Activated T-helper 2 cell treated with anti-CD3 and anti-CD28 coated beads, Interferon-gamma antibody, Interleukin-2, Interleukin-4, amounts not matched to agents 10 μg/mL and 5 μg/mL and 100 μg/mL, durations not matched to agents 14 hours and 24 hours and 36 hours (primary cell): Measurements from ENCODE around the gene CRTC3. TPM values are rescaled to one million over a fixed set of nuclear protein-coding genes. Genes with fewer than 3 reads are reported as not detected.

Experiments used
- DNase-seq: peaks from one replicate; pipeline ENCODE4 v3.0.0; 2021; ENCODE audit warnings: low spot score
- H3K27ac Mint-ChIP-seq: one replicate; pipeline ENCODE4 v1.8.0; 2021; ENCODE audit warnings: mixed read lengths
- H3K27me3 Mint-ChIP-seq: one replicate; pipeline ENCODE4 v1.8.0; 2021; ENCODE audit warnings: low read depth, mixed read lengths
- H3K36me3 Mint-ChIP-seq: one replicate; pipeline ENCODE4 v1.8.0; 2021; ENCODE audit warnings: low read depth, mixed read lengths
- H3K4me1 Mint-ChIP-seq: one replicate; pipeline ENCODE4 v1.8.0; 2021; ENCODE audit warnings: low read depth, mixed read lengths
- H3K4me3 Mint-ChIP-seq: one replicate; pipeline ENCODE4 v1.8.0; 2021; ENCODE audit warnings: low read depth, mild to moderate bottlenecking, moderate library complexity, mixed read lengths
- H3K9me3 Mint-ChIP-seq: one replicate; pipeline ENCODE4 v1.8.0; 2021; ENCODE audit warnings: mixed read lengths
- intact Hi-C: fragments of 100-400 bp; cut with micrococcal nuclease; formaldehyde crosslinking; loops from one replicate; pipeline ENCODE4 v1.15.1; 2023
- total RNA-seq: library from RNA; stranded (reverse); gene quantifications from 2 replicates; pipeline ENCODE4 v1.2.3, GENCODE V29; 2022

CRTC3 gene
- total RNA-seq, 1 donor from 2014 or later: 61.8 TPM

DNA sequence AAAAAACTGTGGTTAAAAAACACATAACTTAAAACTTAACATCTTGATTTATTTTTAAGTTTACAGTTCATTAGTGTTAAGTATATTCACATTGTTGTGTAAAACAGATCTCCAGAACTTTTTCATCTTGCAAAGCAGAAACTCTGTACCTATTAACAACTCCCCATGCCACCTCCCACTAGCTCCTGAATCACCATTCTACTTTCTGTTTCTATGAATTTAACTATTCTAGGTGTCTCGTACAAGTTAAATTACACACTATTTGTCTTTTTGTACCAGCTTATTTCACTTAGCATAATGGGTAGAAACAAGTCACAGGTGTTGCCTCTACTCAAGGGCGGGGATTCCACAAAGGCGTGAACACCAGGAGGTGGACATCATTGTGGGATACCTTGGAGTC lies 43.2 kb downstream of the CRTC3 start:
- Mint-ChIP-seq H3K27me3 (no peaks in the 10 kb centered on the region), H3K27ac (peak overlapping the region; percentile 79), H3K4me3 (no peak overlapping the region), H3K9me3 (peaks cover under 1% of the 10 kb centered on the region), H3K36me3 (peaks cover 63% of the 10 kb centered on the region), H3K4me1 (peaks cover 70% of the 10 kb centered on the region)
- intact Hi-C loops: loop anchor here (5.0 kb wide), 3 partner anchors 36 to 171 kb away; no protein-coding TSS in a partner anchor
- DNase-seq: no peak

DNA sequence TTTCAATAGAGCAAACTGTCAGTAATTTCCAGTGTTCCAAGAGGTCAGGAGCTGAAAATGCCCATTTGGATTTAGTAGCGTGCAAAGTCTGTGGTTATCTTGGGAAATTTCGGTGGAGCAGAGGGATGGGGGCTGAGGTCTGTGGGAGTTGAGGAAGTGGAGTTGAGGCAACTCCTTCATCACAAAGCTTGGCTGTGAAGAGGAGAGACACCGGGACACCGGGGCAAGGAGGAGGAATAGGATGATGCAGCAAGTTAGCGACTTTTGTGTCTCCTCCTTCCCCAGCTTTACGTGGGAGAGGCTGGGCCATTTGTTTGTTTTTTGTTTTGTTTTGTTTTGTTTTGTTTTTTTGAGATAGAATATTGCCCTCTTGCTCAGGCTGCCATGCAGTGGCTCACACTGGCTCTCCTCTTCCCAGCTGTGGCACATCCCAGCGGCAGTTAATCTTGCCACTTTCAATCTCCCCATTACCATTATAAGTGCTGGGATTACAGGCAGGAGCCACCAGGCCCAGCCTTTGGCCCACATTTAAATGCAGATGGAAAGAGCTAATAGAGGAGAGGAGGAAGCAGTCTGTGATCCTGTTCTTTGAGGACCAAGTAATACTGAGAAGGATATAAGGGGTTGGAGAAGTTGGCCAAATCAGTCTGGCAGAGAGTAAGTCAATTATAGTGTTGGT lies 47.1 kb downstream of the CRTC3 start:
- peaks cover 67% of the 10 kb centered on the region for H3K4me1 Mint-ChIP-seq
- no peak overlapping the region for H3K4me3 Mint-ChIP-seq
- no peaks in the 10 kb centered on the region for H3K9me3 Mint-ChIP-seq
- H3K27ac Mint-ChIP-seq: peak overlapping the region; percentile 60
- intact Hi-C loops: no loop called here
- no peaks in the 10 kb centered on the region for H3K27me3 Mint-ChIP-seq
- H3K36me3 Mint-ChIP-seq: peaks cover 59% of the 10 kb centered on the region
- no peak for DNase-seq

DNA sequence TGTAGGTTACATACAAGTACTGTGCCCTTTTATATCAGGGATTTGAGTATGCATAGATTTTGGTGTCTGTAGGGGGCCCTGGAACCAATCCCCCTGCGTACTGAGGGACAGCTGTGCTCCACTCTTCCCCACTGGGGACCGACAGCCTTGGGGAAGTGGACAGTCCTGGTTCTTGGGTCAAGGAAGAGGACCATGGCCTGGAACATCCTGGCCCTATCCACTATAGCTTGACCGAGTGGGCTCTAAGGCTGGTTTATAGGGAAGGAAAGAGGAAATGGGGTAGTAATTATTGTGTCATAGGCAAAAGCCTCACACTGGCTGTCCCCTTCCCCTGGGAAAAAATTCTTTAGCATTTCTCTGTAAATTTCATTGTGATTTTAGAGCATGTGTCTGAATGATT lies 49.5 kb downstream of the CRTC3 start:
- no peaks in the 10 kb centered on the region for H3K9me3 Mint-ChIP-seq
- intact Hi-C loops: no loop called here
- H3K27me3 Mint-ChIP-seq: no peaks in the 10 kb centered on the region
- DNase-seq: no peak
- H3K4me3 Mint-ChIP-seq: no peak overlapping the region
- peaks cover 67% of the 10 kb centered on the region for H3K4me1 Mint-ChIP-seq
- H3K36me3 Mint-ChIP-seq: peaks cover 55% of the 10 kb centered on the region
- H3K27ac Mint-ChIP-seq: no peak overlapping the region

DNA sequence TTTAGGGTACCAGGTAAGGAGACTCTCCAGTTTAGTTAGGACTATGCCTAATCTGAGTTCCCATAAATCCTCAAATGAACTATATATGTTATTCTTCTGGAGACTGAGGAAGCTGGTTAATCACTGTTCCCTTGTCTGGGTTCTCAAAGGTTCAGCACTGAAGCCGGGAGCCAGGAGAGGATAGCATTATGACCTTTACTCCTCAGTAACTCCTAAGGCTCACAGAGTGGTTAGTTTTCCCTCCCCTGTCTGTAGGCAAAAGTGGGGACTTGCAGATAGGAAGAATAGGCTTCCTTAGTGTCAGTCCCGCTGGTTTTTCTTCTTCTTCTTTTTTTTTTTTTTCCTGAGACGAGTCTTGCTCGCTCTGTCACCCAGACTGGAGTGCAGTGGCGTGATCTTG lies 50.4 kb downstream of the CRTC3 start:
- Mint-ChIP-seq H3K9me3 (no peaks in the 10 kb centered on the region), H3K27ac (no peak overlapping the region), H3K4me3 (no peak overlapping the region), H3K36me3 (peaks cover 47% of the 10 kb centered on the region), H3K27me3 (no peaks in the 10 kb centered on the region), H3K4me1 (peaks cover 61% of the 10 kb centered on the region)
- no peak for DNase-seq
- intact Hi-C loops: no loop called here

DNA sequence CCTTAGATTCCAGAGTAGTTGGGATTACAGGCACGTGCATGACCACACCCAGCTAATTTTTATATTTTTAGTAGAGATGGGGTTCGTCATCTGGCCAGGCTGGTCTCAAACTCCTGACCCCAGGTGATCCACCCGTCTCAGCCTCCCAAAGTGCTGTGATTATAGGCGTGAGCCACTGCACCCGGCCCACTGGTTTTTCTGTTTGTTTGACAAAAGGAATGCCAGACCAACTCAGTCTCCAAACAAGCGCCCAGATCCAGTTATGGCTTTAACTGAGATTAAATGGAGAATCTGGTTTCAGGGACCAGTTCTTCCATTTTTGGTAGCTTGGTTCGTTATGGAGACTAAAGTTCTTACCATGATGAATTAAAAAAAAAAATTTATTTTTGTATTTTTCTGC lies 50.8 kb downstream of the CRTC3 start:
- DNase-seq: no peak
- peaks cover 45% of the 10 kb centered on the region for H3K36me3 Mint-ChIP-seq
- H3K4me3 Mint-ChIP-seq: no peak overlapping the region
- intact Hi-C loops: no loop called here
- H3K27ac Mint-ChIP-seq: no peak overlapping the region
- no peaks in the 10 kb centered on the region for H3K9me3 Mint-ChIP-seq
- no peaks in the 10 kb centered on the region for H3K27me3 Mint-ChIP-seq
- H3K4me1 Mint-ChIP-seq: peaks cover 57% of the 10 kb centered on the region

DNA sequence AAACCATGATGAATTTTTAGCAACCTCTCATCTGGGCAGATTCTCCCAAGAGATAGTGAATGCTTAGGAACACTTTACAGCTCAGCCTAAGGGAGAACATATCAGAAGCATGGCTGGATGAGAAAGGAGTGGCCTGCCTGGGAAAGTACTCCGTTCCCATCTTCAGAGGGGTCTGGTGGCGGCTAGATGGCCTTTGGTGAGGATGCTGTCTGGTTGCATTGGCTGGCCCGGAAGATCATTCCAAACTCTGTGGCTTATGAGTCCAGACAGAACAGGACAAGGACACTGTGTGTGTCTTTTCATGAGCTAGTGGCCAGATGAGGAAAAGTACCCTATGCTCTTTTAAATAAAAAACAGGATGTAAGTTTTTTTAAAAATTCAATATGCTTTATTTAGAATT lies 51.2 kb downstream of the CRTC3 start:
- Mint-ChIP-seq H3K36me3 (peaks cover 46% of the 10 kb centered on the region), H3K9me3 (no peaks in the 10 kb centered on the region), H3K4me3 (no peak overlapping the region), H3K4me1 (peaks cover 58% of the 10 kb centered on the region), H3K27me3 (no peaks in the 10 kb centered on the region), H3K27ac (peak overlapping the region; percentile 16)
- intact Hi-C loops: loop anchor here (1.0 kb wide), 1 partner anchor 15 kb away; no protein-coding TSS in a partner anchor
- DNase-seq: no peak

DNA sequence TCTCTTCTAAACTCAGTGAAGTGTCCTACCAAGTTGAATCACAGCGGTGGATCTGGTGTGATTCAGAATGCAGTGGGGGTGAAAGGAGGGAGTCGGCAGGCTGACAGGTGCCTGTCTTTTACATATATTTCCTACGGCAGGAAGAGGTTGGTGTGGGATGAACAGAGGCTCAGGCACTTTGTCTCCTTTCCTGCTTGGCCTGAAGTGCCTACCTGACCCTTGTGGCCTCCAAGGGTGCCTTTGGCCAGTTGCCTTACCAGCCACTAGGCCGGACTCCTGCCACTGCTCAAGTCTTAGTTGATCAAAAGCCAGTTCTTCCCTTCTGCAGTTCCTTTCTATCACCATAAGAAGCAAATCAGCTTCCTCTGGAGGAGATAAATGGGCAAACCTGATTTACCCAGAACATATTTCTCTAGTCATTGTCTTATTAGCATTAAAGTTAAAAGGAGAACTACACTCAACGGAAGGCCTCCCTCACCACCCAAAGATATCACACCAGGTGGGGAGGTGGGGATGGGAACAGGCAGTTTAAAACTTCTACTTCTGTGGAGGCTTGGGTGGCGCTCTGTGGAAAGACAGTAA lies 52.1 kb downstream of the CRTC3 start:
- no peak for DNase-seq

DNA sequence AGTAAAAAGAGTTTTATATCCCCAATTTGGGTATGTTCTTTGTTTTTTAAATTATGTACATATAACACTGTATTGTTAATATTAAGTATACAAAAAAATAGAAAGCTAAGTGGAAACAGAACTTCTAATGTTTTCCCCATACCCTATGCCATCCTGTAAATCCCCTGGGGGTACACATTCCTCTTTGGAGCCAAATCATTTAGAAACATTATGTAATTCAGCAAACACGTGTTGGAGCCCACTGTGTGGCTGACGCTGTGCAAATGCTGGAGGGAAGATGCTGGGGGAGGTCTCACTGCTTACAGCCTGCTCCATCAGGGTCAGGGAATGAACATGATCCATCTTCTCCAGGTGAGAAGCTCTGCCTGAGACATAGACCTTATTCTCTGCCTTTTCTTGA lies 52.8 kb downstream of the CRTC3 start:
- Mint-ChIP-seq H3K27ac (no peak overlapping the region), H3K27me3 (no peaks in the 10 kb centered on the region), H3K9me3 (no peaks in the 10 kb centered on the region), H3K36me3 (peaks cover 40% of the 10 kb centered on the region), H3K4me3 (no peak overlapping the region), H3K4me1 (peaks cover 53% of the 10 kb centered on the region)
- DNase-seq: no peak
- intact Hi-C loops: no loop called here

More for the DNA sequence above, 52.1 kb downstream of the CRTC3 start:
- Mint-ChIP-seq H3K4me1 (peaks cover 53% of the 10 kb centered on the region), H3K36me3 (peaks cover 40% of the 10 kb centered on the region), H3K27me3 (no peaks in the 10 kb centered on the region), H3K9me3 (no peaks in the 10 kb centered on the region), H3K27ac (peak overlapping the region; percentile 58), H3K4me3 (peak overlapping the region; percentile 27)
- intact Hi-C loops: loop anchor here (1.0 kb wide), 1 partner anchor 16 kb away; no protein-coding TSS in a partner anchor

DNA sequence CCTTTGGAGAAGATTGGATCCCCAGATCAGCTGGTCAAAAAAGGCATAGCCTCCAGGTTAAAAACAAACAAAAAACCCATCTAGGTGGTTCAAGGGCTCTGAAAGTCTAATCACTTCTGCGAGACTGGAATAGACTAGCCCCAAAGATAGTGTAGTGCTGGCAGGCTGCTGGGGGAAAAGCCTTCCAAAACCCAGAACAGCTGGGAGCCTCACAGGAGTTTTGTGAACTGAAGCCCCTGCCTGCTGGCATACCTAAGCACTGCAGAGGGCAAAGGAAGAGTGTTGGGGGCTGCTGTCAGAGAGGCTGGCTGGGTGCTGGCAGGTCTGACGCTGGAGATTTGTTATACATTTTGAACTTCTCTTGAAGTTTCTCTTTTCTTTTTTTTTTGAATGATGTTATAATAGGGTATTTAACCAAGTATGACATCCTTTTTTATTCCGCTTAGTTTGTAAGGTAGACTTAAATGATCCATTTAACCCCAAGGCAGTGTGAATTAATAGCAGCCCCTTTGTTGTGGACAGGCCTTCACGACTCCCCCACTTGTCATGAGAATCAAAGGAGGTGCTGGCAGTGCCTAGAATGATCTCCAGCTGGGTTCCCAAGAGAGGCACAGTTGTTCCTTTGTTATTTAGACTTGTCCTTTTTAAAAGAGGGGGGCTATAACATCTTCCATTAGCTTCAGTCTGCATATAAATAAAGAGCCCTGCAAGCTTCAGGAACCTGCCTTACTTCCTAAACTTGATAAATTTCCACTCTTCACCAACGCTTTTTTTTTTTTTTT lies 53.9 kb downstream of the CRTC3 start:
- Mint-ChIP-seq H3K27me3 (no peaks in the 10 kb centered on the region), H3K4me3 (no peak overlapping the region), H3K4me1 (peaks cover 53% of the 10 kb centered on the region), H3K36me3 (peaks cover 43% of the 10 kb centered on the region), H3K27ac (peak overlapping the region; percentile 68), H3K9me3 (no peaks in the 10 kb centered on the region)
- no peak for DNase-seq
- intact Hi-C loops: no loop called here

DNA sequence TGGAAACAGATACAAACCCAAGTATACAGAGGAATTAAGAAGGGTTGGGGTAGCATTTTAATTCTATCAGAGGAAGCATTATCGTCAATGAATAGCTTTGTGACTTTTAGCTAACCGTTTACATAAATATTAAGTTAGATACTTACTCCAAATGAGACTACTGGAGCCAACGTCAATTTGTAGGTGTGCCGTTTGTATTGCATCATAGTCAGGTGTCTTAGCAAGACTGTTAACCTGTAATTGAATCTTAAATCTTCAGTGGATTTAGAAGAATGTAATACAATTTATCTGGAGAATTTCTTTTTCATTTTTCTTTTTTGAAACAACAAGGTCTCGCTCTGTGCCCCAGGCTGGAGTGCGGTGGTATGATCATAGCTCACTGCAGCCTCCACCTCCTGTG lies 55.1 kb downstream of the CRTC3 start:
- no peak for DNase-seq
- peaks cover 46% of the 10 kb centered on the region for H3K4me1 Mint-ChIP-seq
- no peaks in the 10 kb centered on the region for H3K27me3 Mint-ChIP-seq
- no peaks in the 10 kb centered on the region for H3K9me3 Mint-ChIP-seq
- intact Hi-C loops: no loop called here
- H3K36me3 Mint-ChIP-seq: peaks cover 42% of the 10 kb centered on the region
- H3K4me3 Mint-ChIP-seq: no peak overlapping the region
- H3K27ac Mint-ChIP-seq: no peak overlapping the region

DNA sequence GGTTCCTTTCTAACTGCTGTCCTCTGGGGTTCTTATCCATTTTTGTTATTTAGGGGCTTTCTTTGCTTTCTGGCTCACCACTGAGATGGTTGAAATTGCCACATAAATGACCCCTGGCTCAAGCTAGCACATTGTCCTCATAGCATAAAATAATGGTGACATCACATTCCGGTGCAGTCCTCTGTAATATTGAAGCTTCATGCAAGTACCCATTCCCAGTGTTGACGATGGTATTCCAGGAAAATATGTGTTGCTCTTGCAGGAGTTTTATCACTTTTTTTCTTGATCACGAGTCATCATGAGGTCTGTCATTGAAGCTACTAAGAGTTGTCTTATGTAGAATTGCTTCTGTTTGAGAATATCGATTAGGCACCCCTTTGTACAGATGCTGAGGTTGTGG lies 56.1 kb downstream of the CRTC3 start:
- no peak overlapping the region for H3K4me3 Mint-ChIP-seq
- no peak for DNase-seq
- no peaks in the 10 kb centered on the region for H3K9me3 Mint-ChIP-seq
- no peaks in the 10 kb centered on the region for H3K27me3 Mint-ChIP-seq
- H3K27ac Mint-ChIP-seq: no peak overlapping the region
- peaks cover 48% of the 10 kb centered on the region for H3K36me3 Mint-ChIP-seq
- H3K4me1 Mint-ChIP-seq: peaks cover 49% of the 10 kb centered on the region
- intact Hi-C loops: no loop called here

DNA sequence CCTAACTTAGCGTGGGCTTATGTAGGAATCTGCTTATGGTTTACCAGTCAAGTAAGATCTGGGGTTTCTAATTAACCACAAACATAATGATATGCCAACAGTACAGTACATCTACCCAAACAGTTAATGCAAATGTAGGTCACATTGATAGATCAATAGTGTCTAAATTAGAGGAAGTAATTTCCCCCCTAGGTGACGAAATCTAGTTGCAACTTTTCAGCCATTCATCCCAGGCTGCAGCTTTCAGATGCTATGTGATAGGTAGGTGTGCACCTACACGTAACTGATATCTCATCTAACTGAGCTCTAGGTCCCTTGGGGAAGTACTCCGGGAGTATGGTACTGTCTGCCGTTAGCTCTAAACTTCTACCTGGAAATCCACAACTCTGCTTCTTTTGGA lies 57.2 kb downstream of the CRTC3 start:
- Mint-ChIP-seq H3K27me3 (no peaks in the 10 kb centered on the region), H3K9me3 (no peaks in the 10 kb centered on the region), H3K4me1 (peaks cover 41% of the 10 kb centered on the region), H3K36me3 (peaks cover 48% of the 10 kb centered on the region), H3K4me3 (no peak overlapping the region), H3K27ac (no peak overlapping the region)
- intact Hi-C loops: no loop called here
- DNase-seq: no peak

DNA sequence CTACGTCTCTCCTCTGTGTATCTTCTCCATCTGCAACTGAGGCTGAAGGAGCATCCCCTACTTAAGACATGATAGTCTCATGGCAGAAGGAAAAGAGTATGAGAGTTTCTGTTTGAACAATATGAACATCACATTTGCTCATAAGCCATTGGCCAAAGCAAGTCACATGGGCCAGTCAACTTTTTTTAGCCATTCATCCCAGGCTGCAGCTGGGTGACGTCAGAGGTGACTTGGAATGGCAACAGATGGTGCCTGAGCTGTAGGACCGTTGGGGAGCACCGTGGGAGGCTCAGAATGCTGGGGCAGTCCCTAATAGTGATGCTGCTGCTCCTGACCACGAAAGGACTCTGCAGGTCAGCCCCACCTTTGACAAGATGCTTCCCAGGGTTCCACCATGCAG lies 58.7 kb downstream of the CRTC3 start:
- DNase-seq: no peak
- no peaks in the 10 kb centered on the region for H3K27me3 Mint-ChIP-seq
- H3K27ac Mint-ChIP-seq: peak overlapping the region; percentile 56
- peaks cover 52% of the 10 kb centered on the region for H3K36me3 Mint-ChIP-seq
- H3K9me3 Mint-ChIP-seq: no peaks in the 10 kb centered on the region
- H3K4me3 Mint-ChIP-seq: no peak overlapping the region
- peaks cover 41% of the 10 kb centered on the region for H3K4me1 Mint-ChIP-seq
- intact Hi-C loops: no loop called here
